ENCODE measurements around the gene LSR.

The LSR gene

DNA sequence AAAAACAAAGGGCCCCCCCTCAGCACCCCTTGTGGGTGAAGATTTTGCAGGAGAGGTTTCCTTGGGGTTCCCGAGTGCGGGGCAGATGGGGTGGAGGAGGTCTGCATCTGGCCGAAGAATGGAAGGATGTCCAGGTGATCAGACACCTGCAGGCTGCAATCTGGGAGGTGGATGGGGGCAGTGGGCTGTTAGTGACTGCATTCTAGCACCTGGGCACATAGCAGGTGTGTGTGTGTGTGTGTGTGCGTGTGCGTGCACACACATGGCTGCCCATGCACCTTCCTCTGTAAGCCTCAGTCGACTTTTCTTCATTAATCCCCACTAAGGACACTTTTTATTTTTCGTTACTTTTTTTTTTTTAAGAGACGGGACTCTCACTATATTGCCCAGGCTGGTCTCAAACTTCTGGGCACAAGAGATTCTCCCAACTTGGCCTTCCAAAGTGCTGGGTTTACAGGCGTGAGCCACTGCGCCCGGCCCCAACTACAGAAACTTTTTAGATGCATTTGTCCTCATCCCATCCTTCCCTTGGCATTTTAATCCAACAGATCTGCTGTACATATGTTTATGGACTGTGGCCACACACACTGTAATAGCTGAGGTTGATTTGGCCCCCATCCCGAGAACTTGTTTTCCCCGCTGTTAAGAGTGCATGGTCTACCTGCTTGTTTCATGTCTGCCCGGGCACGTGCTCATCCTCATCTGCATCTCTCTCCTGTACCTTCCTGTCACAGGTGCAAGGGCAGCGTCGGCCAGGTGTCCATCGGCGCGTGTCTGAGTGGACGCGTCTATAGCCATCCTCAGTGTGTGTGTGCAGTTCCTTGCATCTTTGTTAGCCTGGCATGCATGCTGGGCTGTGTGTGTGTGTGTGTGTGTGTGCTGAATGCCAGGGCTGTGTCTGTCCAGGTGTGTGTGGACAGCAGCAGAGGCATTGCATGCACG, 43.9 kb downstream of the LSR start:
- no peak overlapping the region for H3K4me3 ChIP-seq (ENCODE audit: low read depth, low read length)
- TF ChIP-seq, protein P1, sequence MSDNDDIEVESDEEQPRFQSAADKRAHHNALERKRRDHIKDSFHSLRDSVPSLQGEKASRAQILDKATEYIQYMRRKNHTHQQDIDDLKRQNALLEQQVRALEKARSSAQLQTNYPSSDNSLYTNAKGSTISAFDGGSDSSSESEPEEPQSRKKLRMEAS (IDR thresholded peaks at IDR 0.05; ENCODE audit: low read depth, low read length) = no peak
- no peak for TF ChIP-seq MYC (IDR thresholded peaks at IDR 0.05; ENCODE audit: low read depth, low read length)
- no peak for DNase-seq (ENCODE audit: low read depth)

DNA sequence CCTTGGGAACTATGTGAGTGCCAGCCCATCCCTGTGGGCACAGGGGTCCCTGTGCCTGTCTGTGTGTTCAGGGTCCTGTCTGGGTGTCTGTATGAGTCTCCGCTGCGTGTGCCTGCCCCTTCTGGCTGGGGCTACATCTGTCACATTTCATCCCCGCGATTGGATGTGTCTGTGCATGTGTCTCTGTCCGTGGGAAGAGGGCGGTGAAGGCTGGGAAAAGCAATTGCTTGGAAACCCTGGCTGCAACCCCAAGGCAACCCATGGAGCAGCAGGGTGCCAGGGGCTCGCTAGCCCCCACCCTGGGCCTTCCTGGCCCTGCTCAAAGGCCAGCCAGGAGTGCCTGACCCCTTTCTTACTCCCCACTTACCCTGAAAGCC, 44.5 kb downstream of the LSR start:
- TF ChIP-seq, protein P2, sequence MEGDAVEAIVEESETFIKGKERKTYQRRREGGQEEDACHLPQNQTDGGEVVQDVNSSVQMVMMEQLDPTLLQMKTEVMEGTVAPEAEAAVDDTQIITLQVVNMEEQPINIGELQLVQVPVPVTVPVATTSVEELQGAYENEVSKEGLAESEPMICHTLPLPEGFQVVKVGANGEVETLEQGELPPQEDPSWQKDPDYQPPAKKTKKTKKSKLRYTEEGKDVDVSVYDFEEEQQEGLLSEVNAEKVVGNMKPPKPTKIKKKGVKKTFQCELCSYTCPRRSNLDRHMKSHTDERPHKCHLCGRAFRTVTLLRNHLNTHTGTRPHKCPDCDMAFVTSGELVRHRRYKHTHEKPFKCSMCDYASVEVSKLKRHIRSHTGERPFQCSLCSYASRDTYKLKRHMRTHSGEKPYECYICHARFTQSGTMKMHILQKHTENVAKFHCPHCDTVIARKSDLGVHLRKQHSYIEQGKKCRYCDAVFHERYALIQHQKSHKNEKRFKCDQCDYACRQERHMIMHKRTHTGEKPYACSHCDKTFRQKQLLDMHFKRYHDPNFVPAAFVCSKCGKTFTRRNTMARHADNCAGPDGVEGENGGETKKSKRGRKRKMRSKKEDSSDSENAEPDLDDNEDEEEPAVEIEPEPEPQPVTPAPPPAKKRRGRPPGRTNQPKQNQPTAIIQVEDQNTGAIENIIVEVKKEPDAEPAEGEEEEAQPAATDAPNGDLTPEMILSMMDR (IDR thresholded peaks at IDR 0.05; ENCODE audit: low read depth, low read length) = no peak
- TF ChIP-seq POLR2A (IDR thresholded peaks at IDR 0.05; ENCODE audit: extremely low read depth, insufficient read length) (no peak), MYC (IDR thresholded peaks at IDR 0.05; ENCODE audit: low read depth, low read length) (no peak)
- TF ChIP-seq, protein P1 (IDR thresholded peaks at IDR 0.05; ENCODE audit: low read depth, low read length) = no peak
- no peak overlapping the region for H3K4me3 ChIP-seq (ENCODE audit: low read depth, low read length)
- DNase-seq (ENCODE audit: low read depth) = no peak

DNA sequence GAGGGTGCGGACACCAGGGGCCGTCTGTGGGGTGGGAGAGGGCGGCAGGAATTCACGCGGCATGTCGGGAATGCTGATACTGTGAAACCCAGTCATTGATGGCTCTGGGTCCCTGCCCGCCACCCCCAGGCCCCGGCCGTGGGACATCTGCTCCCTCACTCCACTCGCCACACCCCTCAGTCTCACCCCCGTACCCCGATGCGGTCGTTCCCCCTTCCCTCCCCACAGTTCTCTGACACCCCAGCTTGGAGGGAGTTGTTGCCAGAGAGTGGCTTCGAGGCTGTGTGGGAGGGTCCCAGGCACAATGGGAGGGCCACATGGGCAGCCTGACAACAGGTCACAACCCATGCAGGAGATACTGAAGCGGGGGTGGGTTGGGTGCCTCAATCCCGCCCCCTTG, 45.0 kb downstream of the LSR start:
- DNase-seq (ENCODE audit: low read depth) = no peak
- TF ChIP-seq POLR2A (IDR thresholded peaks at IDR 0.05; ENCODE audit: extremely low read depth, insufficient read length) (no peak), MYC (IDR thresholded peaks at IDR 0.05; ENCODE audit: low read depth, low read length) (no peak)
- TF ChIP-seq, protein P2 (IDR thresholded peaks at IDR 0.05; ENCODE audit: low read depth, low read length) = no peak
- TF ChIP-seq, protein P1 (IDR thresholded peaks at IDR 0.05; ENCODE audit: low read depth, low read length) = no peak
- H3K4me3 ChIP-seq (ENCODE audit: low read depth, low read length) = no peak overlapping the region

DNA sequence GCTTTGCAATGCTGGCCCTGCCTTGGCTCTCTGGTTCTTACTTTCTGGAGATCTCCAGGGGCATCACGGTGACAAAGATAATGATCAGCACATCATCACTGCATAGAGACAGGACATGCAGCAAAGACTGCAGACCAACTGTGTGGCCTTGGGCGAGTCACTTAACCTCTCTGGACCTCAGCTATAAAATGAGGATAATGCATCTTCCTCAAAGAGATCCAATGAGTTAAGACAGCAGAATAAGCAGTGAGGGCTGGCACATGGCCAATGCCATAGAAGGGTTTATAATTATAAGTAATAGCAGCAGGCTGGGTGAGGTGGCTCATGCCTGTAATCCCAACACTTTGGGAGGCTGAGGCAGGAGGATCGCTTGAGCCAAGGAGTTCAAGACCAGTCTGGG, 45.5 kb downstream of the LSR start:
- no peak for TF ChIP-seq MYC (IDR thresholded peaks at IDR 0.05; ENCODE audit: low read depth, low read length)
- no peak for TF ChIP-seq POLR2A (IDR thresholded peaks at IDR 0.05; ENCODE audit: extremely low read depth, insufficient read length)
- TF ChIP-seq, protein P1 (IDR thresholded peaks at IDR 0.05; ENCODE audit: low read depth, low read length) = no peak
- TF ChIP-seq, protein P2 (IDR thresholded peaks at IDR 0.05; ENCODE audit: low read depth, low read length) = no peak
- DNase-seq (ENCODE audit: low read depth) = no peak
- H3K4me3 ChIP-seq (ENCODE audit: low read depth, low read length) = no peak overlapping the region

DNA sequence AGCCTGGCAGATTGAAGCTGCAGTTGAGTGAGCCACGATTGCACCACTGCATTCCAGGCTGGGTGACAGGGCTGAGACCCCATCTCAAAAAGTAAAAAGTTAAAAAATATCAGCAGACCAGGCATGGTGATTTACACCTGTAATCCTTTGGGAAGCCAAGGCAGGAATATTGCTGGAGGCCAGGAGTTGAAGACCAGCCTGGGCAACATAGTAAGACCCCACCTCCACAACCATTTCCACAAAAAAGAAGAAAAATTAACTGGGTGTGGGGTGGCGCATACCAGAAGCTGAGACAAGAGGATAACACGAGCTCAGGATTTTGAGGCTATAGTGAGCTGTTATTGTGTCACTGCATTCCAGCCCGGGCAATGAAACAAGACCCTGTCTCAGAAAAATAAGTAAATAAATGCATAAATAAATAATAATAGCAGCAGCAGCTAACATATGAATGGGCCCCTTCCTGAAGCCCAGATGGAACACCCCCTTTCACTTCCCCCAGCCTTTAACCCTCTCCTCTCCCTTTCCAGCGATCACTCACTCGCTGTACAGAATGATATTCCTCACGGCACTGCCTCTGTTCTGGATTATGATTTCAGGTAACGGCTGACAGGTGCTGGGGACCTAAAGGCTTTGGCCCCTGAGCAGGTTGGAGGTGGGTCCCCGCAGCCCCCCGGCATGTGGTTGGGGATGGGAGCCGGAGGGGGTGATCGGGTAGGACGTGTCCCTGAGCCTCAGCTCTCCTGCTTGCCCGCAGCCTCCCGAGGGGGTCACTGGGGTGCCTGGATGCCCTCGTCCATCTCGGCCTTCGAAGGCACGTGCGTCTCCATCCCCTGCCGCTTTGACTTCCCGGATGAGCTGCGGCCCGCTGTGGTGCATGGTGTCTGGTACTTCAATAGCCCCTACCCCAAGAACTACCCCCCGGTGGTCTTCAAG, 46.3 kb downstream of the LSR start:
- H3K4me3 ChIP-seq (ENCODE audit: low read depth, low read length) = no peak overlapping the region
- TF ChIP-seq MYC (IDR thresholded peaks at IDR 0.05; ENCODE audit: low read depth, low read length) (no peak), POLR2A (IDR thresholded peaks at IDR 0.05; ENCODE audit: extremely low read depth, insufficient read length) (no peak)
- TF ChIP-seq, protein P2 (IDR thresholded peaks at IDR 0.05; ENCODE audit: low read depth, low read length) = no peak
- TF ChIP-seq, protein P1 (IDR thresholded peaks at IDR 0.05; ENCODE audit: low read depth, low read length) = no peak
- DNase-seq (ENCODE audit: low read depth) = no peak

Measured in NB4 (cell line).